ENCODE results near the gene PPM1D.

GRCh38 chr17:60637683-60638082 is 37.7 kb downstream of the PPM1D start:
- no peak for TF ChIP-seq EZH2phosphoT487 (IDR thresholded peaks at IDR 0.05; ENCODE audit: insufficient read depth, low read depth)
- TF ChIP-seq EZH2 (IDR thresholded peaks at IDR 0.05; ENCODE audit: insufficient read depth, poor library complexity, severe bottlenecking): no peak
